GM23338 (cell line): ENCODE measurements around the gene CCRL2.
A peak's percentile ranks its signal among the peaks of the same experiment; 100 is the strongest.

Experiments used
- EZH2phosphoT487 ChIP-seq: fragments of 200-600 bp; sonication (generic); IDR thresholded peaks from one replicate; pipeline ENCODE4 v1.8.1; 2018; ENCODE audit warnings: antibody characterized with exemption; ENCODE audit not compliant: unreplicated experiment
- TF ChIP-seq, protein P1 (sequence below), 2 experiments: fragments of 200-600 bp in 1 of 2; sonication (generic) in 1 of 2; conservative IDR thresholded peaks; 2 replicates each; pipeline versions ENCODE4 v1.5.1 to v1.6.1; 2016 to 2017; ENCODE audit warnings: antibody characterized with exemption in 2 of 2, low read depth in 2 of 2, mild to moderate bottlenecking in 2 of 2, moderate library complexity in 1 of 2

DNA sequence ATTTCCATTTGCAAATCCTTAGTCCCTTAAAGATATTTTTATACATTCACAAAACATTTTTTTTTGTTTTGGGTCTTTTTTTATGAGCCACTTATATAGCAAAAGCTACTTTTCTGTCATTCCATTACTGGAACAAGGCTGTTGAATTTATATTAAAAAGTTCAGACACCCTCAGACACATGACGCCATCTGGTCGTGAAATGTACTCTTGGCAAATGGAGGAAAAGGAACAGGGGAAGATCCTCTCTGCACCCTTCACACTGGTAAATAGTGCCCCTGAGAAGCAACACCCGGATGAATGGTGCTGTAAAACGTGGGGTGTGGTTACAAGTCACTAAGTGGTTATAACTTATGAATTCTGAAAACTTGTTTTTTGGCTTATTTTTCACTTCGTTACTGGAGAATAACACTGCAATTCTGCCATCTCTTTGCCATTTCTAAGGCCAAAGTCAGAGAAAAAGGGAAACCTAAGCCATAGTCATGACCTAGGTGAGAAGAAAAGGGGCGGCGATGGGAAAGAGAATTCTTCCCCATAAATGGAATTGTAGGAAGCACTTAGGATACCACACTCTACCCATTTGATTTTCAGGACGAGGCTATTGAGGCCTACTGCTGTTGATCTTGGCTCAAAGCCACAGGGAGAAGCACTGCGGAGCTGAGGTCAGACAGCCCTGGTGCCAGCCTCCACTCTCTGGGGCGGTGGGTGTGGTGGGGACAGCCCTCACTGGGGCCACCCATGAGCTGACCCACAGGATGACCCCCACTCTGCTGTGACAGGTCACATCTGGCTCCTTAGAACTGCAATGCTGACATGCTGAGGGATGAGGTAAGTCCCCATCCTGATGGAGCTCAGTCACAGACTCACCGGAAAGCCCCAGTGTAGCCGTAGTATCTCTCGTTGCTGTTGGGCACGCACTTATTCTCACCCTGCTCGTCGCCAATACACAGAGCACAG lies 35.8 kb downstream of the CCRL2 start:
- no peak for TF ChIP-seq EZH2phosphoT487
- TF ChIP-seq, protein P1, sequence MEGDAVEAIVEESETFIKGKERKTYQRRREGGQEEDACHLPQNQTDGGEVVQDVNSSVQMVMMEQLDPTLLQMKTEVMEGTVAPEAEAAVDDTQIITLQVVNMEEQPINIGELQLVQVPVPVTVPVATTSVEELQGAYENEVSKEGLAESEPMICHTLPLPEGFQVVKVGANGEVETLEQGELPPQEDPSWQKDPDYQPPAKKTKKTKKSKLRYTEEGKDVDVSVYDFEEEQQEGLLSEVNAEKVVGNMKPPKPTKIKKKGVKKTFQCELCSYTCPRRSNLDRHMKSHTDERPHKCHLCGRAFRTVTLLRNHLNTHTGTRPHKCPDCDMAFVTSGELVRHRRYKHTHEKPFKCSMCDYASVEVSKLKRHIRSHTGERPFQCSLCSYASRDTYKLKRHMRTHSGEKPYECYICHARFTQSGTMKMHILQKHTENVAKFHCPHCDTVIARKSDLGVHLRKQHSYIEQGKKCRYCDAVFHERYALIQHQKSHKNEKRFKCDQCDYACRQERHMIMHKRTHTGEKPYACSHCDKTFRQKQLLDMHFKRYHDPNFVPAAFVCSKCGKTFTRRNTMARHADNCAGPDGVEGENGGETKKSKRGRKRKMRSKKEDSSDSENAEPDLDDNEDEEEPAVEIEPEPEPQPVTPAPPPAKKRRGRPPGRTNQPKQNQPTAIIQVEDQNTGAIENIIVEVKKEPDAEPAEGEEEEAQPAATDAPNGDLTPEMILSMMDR (conservative IDR thresholded peaks at IDR 0.05; ENCODE audit: low read depth in 2 of 2), result peak; percentile 73
